GM21423 (cell line): Measurements from ENCODE around the gene POP7.

Experiments
- ATAC-seq: cut with Tn5 transposase; IDR thresholded peaks from one replicate; pipeline ENCODE4 v1.9.1; 2021; ENCODE audit warnings: mild to moderate bottlenecking, moderate library complexity; ENCODE audit not compliant: unreplicated experiment

Gene POP7

GRCh38 chr7:100679129-100679926 is 26.6 kb upstream of the POP7 start:
- no peak for ATAC-seq

- no peak for ATAC-seq
Observed at GRCh38 chr7:100679927-100680575, 25.9 kb upstream of the POP7 start.

GRCh38 chr7:100680576-100681271 is 25.2 kb upstream of the POP7 start:
- ATAC-seq = no peak

GRCh38 chr7:100681491-100682227 is 24.3 kb upstream of the POP7 start:
- ATAC-seq = no peak

GRCh38 chr7:100682228-100682741 is 23.6 kb upstream of the POP7 start:
- ATAC-seq = no peak

- no peak for ATAC-seq
Observed at GRCh38 chr7:100682991-100683658, 22.8 kb upstream of the POP7 start.

- no peak for ATAC-seq
Observed at GRCh38 chr7:100683659-100684533, 22.0 kb upstream of the POP7 start.

GRCh38 chr7:100684534-100685042 is 21.3 kb upstream of the POP7 start:
- no peak for ATAC-seq

GRCh38 chr7:100685049-100685605 is 20.8 kb upstream of the POP7 start:
- ATAC-seq = no peak

- ATAC-seq = no peak
Observed at GRCh38 chr7:100685631-100686145, 20.2 kb upstream of the POP7 start.

- no peak for ATAC-seq
Observed at GRCh38 chr7:100686201-100686821, 19.6 kb upstream of the POP7 start.

- ATAC-seq = no peak
Observed at GRCh38 chr7:100686822-100687211, 19.1 kb upstream of the POP7 start.

GRCh38 chr7:100687261-100687660 is 18.7 kb upstream of the POP7 start:
- ATAC-seq = no peak

- no peak for ATAC-seq
Observed at GRCh38 chr7:100687751-100688300, 18.1 kb upstream of the POP7 start.

- ATAC-seq = no peak
Observed at GRCh38 chr7:100688326-100688860, 17.5 kb upstream of the POP7 start.

- no peak for ATAC-seq
Observed at GRCh38 chr7:100689230-100690135, 16.4 kb upstream of the POP7 start.
